Measurements from ENCODE around the gene GDF10. TPM values are rescaled to one million over a fixed set of nuclear protein-coding genes. Genes with fewer than 3 reads are reported as not detected.

GDF10 gene
- total RNA-seq, 1 experiment from 2014 or later: not detected

- peak; percentile 39 for DNase-seq
- no peaks in the 10 kb centered on the region for H3K9me3 ChIP-seq
- H3K4me3 ChIP-seq: no peak overlapping the region
- no peaks in the 10 kb centered on the region for H3K36me3 ChIP-seq
- H3K27me3 ChIP-seq: no peaks in the 10 kb centered on the region
These were observed 61.3 kb downstream of the GDF10 start for GRCh38 chr10:47361293-47361692.

- Histone ChIP-seq H3K27me3 (no peaks in the 10 kb centered on the region), H3K9me3 (no peaks in the 10 kb centered on the region), H3K4me3 (no peak overlapping the region), H3K36me3 (no peaks in the 10 kb centered on the region)
- DNase-seq: no peak
These were observed 62.2 kb downstream of the GDF10 start for GRCh38 chr10:47362199-47362598.

Other genes starting within 250 kb of the GDF10 start
- not detected in 2 replicates for gene GDF2, start 22.3 kb downstream of the GDF10 start, total RNA-seq (2014; rRNA removed; shearing (Covaris generic); ENCODE audit: low replicate concordance)
- gene RBP3, start 48.2 kb downstream of the GDF10 start, total RNA-seq (2014; rRNA removed; shearing (Covaris generic); ENCODE audit: low replicate concordance): not detected in 2 replicates
- gene ZNF488, start 84.1 kb downstream of the GDF10 start, total RNA-seq (2014; rRNA removed; shearing (Covaris generic); ENCODE audit: low replicate concordance): 0.07 TPM in 1 of 2 replicates, not detected in the other
- 2.5 TPM in 1 of 2 replicates, not detected in the other for gene ANXA8, start 183.9 kb downstream of the GDF10 start, total RNA-seq (2014; rRNA removed; shearing (Covaris generic); ENCODE audit: low replicate concordance)
- not detected in 2 replicates for gene FAM25G, start 191.5 kb downstream of the GDF10 start, total RNA-seq (2014; rRNA removed; shearing (Covaris generic); ENCODE audit: low replicate concordance)
- 1.7 and 3.8 TPM in 2 replicates for gene AGAP9, start 223.4 kb downstream of the GDF10 start, total RNA-seq (2014; rRNA removed; shearing (Covaris generic); ENCODE audit: low replicate concordance)

All from MG63 (cell line).